ENCODE data around the gene TAS2R42.

Gene TAS2R42

DNA sequence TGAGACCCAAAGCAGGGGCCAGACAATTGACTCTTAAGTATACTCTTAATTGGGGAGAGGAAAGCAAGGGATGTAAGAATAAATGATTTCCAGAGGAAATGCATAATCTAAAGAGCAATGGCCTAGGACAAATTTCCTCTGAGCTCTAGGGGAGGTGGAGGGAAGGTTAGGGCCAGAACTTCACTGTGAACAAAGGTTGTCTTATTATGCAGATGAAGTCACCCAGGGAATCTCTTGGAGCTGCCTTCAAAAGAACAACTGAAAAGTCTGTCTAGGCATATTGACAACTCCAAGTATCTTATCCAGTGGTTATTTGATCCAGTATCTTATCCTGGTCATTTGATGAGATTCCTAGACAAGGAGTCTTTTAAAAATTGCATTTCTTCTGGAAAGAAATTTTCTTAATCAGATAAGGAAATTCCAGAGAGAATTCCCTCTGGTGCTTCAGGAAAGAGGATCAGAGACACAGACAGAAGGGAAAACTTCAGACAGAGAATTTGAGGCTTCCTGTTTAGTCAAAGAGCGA is 32.3 kb downstream of the TAS2R42 start:
- TF ChIP-seq, protein P1, sequence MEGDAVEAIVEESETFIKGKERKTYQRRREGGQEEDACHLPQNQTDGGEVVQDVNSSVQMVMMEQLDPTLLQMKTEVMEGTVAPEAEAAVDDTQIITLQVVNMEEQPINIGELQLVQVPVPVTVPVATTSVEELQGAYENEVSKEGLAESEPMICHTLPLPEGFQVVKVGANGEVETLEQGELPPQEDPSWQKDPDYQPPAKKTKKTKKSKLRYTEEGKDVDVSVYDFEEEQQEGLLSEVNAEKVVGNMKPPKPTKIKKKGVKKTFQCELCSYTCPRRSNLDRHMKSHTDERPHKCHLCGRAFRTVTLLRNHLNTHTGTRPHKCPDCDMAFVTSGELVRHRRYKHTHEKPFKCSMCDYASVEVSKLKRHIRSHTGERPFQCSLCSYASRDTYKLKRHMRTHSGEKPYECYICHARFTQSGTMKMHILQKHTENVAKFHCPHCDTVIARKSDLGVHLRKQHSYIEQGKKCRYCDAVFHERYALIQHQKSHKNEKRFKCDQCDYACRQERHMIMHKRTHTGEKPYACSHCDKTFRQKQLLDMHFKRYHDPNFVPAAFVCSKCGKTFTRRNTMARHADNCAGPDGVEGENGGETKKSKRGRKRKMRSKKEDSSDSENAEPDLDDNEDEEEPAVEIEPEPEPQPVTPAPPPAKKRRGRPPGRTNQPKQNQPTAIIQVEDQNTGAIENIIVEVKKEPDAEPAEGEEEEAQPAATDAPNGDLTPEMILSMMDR (IDR thresholded peaks at IDR 0.05; ENCODE audit: low read length, missing control alignments): no peak
- no peak for DNase-seq (ENCODE audit: low read depth)
- no peak overlapping the region for H3K4me3 ChIP-seq (replicated peaks; ENCODE audit: low read depth, low read length)

DNA sequence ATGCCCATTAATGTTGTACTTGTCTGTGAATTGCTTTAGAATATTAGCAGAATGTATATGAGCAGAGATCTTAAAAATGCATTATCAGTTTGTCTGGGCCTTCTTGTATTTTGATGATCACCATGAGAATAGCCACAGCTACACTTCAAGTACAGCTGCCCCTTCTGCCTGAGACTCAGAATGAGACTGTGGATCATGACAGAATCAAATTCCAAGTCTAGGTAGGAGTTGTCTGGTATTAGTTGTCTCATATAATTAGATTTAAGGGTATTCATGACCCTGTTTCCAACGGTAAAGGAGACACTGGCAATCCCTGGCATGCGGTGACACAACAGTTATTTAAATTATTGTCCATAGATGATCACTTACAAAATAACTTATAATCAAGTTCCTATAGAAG is 34.0 kb downstream of the TAS2R42 start:
- TF ChIP-seq, protein P1 (IDR thresholded peaks at IDR 0.05; ENCODE audit: low read length, missing control alignments): no peak
- DNase-seq (ENCODE audit: low read depth): no peak
- H3K4me3 ChIP-seq (replicated peaks; ENCODE audit: low read depth, low read length): no peak overlapping the region

DNA sequence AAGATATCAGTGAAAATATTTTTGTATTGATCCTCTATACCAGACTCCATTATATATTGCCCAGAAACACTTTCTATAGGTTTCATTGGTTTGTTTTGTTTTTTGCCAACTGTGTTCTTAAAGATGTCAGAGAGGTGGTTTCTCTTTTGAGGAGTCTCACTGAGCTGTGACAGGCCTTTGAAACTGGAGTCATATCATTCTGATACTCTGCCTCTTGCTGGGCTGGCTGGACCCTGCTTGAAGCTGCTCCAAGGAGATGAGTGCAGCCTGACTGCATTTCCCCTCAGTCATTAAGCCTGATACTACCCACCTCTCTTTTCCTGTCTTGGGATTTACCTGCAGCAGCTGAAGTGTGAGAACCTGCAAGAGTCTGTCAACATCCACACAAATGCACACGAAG is 35.9 kb downstream of the TAS2R42 start:
- TF ChIP-seq, protein P1 (IDR thresholded peaks at IDR 0.05; ENCODE audit: low read length, missing control alignments): no peak
- H3K4me3 ChIP-seq (replicated peaks; ENCODE audit: low read depth, low read length): no peak overlapping the region
- DNase-seq (ENCODE audit: low read depth): no peak

DNA sequence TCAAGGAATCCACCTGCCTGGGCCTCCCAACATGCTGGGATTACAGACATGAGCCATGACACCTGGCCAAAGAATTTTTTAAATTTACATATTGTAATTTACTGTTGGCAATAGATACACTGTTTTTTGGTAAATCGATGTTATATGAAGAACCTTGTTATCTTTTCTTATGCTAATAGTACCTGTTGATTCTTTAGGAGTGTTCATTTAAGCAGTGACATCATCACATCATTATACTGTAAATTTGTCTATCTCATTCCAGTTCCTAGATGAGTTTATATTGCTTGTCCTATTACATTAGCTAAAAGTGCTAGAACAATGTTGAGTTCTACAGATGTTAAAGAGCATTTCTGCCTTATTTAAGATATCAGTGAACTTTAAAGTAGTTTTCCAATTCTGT is 39.3 kb downstream of the TAS2R42 start:
- TF ChIP-seq, protein P1 (IDR thresholded peaks at IDR 0.05; ENCODE audit: low read length, missing control alignments): no peak
- no peak overlapping the region for H3K4me3 ChIP-seq (replicated peaks; ENCODE audit: low read depth, low read length)
- no peak for DNase-seq (ENCODE audit: low read depth)

DNA sequence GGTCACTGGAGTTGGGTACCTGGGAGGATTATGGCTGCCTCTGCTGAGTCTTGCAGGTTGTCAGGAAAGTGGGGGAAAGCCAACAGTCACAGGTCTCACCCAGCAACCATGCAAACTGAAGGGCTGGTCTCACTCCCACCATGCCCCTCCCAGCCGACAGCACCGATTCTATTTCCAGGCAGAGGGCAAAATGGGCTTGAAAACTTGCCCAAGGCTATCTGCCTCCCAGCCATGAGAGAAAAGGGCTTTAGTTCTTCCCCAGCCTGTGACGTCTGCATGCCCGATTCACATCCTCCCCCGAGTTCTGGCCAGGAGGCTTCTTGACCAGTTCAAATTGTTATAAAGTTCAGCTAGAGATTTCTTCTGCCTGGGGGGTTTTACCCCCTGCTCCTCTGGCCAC is 42.4 kb downstream of the TAS2R42 start:
- TF ChIP-seq, protein P1 (IDR thresholded peaks at IDR 0.05; ENCODE audit: low read length, missing control alignments): no peak
- no peak for DNase-seq (ENCODE audit: low read depth)
- H3K4me3 ChIP-seq (replicated peaks; ENCODE audit: low read depth, low read length): no peak overlapping the region

DNA sequence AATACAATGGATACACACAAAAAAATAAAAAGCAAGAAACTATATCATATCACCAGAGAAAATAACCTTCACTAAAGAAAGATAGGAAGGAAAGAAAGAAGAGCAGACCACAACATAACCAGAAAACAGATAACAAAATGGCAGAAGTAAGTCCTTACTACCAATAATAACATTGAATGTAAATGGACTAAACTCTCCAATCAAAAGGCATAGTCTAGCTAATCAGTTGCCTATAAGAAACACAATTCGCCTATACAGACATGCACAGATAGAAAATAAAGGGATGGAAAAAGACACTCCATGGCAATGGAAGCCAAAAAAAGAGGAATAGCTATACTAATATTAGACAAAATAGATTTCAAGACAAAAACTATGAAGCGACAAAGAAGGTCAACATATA is 43.4 kb downstream of the TAS2R42 start:
- DNase-seq (ENCODE audit: low read depth): no peak
- TF ChIP-seq, protein P1 (IDR thresholded peaks at IDR 0.05; ENCODE audit: low read length, missing control alignments): no peak
- no peak overlapping the region for H3K4me3 ChIP-seq (replicated peaks; ENCODE audit: low read depth, low read length)

DNA sequence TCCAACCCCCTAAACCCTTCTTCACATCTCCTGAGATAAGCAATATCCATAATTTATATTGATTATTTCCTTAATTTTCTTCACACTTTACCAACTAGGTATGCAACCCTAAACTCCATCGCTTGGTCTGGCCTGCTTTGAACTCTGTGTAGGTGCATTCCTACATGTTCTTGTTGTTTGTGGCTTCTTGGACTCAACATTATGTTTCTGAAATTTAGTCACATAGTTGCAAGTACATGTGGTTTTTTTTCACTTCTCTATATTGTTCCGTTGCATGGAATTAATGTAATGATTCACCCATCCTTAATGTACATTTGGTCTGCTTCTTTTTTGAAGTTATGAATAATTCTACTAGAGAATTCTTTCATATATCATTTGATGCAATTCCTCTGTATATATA is 50.7 kb downstream of the TAS2R42 start:
- TF ChIP-seq, protein P1 (IDR thresholded peaks at IDR 0.05; ENCODE audit: low read length, missing control alignments): no peak
- DNase-seq (ENCODE audit: low read depth): no peak
- H3K4me3 ChIP-seq (replicated peaks; ENCODE audit: low read depth, low read length): no peak overlapping the region
